ENCODE results near the gene ZNF117.

DNA sequence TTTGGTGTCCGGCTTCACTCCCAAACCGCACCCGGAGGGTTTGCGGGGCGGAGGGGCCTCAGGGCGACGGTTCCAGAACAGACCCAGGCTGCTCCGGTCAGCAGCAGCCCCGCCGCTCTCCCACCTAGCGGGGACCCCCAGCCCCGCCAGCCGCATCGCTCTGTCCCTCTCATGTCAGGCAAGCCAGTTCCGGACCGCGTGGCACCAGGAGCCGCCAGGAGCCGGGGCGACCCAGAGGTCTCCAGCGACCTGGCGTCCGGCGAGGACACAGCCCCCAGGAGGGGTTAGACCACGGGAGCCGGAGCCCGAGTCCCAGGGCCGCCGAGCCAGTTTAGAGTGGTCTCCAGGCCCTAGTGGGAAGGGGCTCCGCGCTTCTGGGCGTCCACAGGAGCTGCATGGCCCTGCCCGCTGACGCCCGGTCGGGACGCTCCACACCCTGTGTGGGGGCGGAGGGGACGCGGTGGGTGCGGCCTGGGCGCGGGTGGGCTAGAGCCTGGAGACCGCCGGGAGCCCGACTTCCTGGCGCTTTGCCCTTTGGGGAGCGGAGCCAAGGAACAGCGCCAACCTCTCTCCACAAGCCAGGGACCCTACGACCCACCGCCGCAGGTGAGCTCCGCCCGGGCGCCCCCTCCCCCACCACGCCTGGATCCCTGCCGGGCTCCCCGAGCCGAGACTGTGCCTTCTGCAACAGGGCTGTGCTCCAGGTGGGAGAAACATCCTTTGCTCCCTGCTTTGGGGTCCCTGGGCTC, 43.4 kb downstream of the ZNF117 start:
- TF ChIP-seq CTCF (IDR thresholded peaks at IDR 0.05; ENCODE audit: extremely low read depth in 1 of 2, insufficient read depth in 1 of 2, low read depth in 1 of 2, low read length in 2 of 2) (no peak), POLR2A (IDR thresholded peaks at IDR 0.05; ENCODE audit: low read depth, low read length) (no peak), EZH2 (IDR thresholded peaks at IDR 0.05; ENCODE audit: borderline replicate concordance, low read depth, low read length, severe bottlenecking) (peak; percentile 71), POLR2AphosphoS5 (IDR thresholded peaks at IDR 0.05; ENCODE audit: insufficient read depth, low read depth, low read length) (no peak), JUN (IDR thresholded peaks at IDR 0.05; ENCODE audit: borderline replicate concordance, insufficient read depth, insufficient read length, low read depth) (no peak), MYC (IDR thresholded peaks at IDR 0.05; ENCODE audit: low read depth, low read length) (no peak)
- TF ChIP-seq, protein P1, sequence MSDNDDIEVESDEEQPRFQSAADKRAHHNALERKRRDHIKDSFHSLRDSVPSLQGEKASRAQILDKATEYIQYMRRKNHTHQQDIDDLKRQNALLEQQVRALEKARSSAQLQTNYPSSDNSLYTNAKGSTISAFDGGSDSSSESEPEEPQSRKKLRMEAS (IDR thresholded peaks at IDR 0.05; ENCODE audit: insufficient read depth, insufficient read length), result no peak
